HG03095 (cell line): ENCODE measurements around the gene TSR3.

Experiments
- ATAC-seq: cut with Tn5 transposase; IDR thresholded peaks from one replicate; pipeline ENCODE4 v1.9.1; 2021; ENCODE audit warnings: moderate library complexity; ENCODE audit not compliant: unreplicated experiment

The TSR3 gene

DNA sequence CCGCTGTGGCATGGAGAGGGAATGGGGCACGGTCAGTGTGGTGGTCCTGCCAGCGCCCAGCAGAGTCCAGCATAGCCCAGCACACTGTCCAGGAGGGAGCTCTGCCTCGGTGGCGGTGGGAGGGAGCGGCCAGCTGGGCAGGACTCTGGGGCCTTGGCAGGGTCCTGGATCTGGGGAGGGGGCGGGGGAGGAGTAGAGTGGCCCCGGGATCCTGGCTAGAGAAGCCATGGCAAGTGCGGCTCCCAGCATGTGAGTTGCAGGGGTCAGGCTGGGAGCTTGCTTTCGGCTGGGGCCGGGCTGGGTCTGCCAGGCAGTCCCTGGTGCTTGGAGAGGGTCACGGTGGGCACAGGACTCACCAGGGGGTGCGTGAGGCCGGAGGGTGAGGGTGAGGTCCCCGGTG, 3.9 kb upstream of the TSR3 start:
- ATAC-seq = no peak

DNA sequence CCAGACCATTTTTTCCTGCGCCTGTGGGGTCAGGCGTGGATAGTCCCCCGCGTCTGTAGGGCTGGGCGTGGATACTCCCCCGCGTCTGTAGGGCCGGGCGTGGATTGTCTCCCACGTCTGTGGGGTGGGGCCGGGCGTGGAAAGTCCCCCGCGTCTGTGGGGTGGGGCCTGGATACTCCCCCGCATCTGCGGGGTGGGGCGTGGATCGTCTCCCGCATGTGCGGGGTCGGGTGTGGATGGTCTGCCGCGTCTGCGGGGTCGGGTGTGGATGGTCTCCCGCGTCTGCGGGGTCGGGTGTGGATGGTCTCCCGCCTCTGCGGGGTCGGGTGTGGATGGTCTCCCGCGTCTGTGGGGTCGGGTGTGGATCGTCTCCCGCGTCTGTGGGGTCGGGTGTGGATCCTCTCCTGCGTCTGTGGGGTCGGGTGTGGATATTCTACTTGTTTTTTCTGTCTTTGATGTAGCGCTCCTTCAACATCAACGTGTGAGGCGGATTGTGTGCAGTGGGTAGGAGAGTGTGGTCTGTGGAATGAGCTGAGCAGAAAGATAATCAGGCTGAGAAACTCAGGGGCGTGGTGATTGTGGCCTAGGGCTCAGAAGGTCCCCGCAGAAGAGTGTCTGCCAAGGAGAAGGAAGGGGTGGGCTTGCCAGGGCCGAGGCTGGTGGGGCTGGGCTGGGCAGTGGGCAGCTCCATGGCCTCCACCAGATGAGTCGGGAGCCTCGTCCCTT, 3.3 kb upstream of the TSR3 start:
- ATAC-seq = no peak

DNA sequence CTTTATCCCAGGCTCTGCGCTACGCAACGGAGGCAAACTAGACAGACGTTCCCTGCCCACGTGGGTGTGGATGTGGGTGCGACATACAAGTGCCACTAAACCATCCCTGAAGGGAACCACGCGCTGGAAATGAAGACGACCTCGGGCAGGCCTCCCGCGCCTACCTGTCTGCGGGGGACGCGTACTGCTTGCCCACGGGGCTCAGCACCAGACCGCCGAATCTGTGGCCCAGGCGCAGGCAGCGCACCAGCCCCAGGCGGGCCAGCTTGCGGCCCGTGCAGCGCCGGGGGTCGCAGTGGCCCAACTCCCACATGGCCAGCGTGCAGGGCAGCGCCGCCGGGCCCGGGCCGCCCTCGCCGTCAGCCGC, 480 bp downstream of the TSR3 start:
- no peak for ATAC-seq

DNA sequence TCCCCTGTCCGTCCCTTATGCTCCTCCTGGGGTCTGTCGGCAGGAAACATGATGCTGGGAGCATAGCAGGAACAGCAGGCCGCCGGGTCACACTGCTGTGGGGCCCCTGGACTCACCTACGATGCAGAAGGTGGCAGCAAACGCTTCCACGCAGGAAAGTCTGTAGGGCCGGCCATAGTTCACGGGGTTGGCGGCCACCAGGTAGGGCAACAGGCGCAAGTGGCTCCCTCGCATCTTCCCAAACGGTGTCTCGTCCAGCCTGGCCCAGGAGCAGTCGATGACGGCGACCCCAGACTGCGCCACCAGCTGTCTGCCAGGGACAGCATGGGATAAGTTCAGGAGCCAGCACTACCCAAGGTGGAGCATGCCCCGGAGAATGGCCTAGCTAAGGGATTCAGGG, 987 bp downstream of the TSR3 start:
- ATAC-seq = no peak

DNA sequence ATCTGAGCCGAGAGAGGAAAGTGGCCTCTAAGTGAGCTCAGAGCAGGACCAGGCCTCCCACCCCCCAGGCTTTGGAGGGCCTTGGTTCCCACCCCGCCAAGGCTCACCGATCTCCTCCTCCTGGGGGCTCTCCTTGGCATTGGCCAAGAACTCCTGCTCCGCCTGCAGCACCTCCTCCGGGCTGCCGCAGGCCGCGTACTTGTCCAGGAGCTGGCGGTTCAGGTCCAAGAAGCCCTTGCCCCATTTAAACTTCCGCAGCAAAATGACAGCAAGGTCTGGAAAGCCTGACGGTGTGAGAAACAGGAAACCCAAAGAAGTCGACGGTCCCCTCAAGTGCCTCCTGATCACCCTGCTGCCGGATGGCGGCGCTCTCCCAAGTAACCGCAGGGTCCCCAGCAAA, 1.7 kb downstream of the TSR3 start:
- no peak for ATAC-seq

DNA sequence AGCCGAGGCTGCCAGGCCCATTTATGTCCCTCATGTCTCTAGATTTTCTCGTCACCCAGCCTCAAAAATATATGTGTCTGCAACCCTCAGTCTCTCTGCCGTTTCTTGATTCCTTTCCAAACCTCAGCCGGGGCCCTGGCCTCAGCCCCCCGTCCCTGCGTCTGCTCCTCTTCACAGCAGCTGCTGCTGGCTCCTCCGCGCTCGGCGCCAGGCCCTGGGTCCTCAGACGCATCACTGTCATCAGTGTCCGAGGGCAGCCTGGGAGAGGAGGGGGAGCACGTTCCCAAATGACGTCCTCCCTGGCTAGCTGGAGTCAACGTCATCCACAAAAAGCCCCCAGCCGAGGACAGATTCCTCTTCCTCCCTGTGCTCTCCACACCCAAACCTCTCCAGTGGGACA, 2.3 kb downstream of the TSR3 start:
- no peak for ATAC-seq

DNA sequence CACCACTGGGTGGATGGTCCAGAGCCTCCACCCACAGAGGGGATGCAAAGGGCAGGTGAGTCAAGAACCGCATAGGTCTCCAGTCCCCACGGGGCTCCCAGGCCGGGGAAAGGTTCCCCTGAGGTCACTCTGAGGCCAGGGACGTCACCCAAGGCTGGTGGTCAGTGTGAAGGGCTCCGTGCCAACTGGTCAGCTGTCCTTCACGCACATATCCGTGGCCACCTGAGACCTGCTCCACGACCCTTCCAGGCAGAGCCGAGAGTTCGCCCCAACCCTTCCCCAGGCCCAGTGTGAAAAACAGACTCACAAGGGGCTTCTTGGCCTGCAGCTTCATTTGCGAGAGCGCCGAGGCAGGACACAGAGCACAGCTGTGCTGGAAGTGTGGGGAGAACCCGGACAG, 2.8 kb downstream of the TSR3 start:
- ATAC-seq = no peak

DNA sequence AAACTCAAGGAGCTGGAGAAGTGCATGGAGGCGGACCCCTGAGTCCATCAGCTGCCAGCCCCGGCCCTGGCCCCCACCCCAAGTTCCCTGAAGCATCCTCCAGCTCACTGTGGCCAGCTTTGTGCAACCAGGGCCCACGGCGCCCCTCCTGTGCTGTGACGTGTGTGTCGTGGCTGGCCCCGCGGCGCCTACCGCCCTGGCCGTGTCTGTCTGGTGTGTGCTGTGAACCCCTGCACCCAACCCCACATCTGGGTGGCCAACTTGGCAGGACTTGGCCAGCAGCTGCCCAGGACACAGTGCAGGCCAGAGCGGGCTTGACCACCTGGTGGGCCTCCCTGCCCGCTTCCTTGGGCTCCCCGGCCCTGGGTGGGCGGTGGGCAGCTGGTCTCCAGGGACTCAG, 3.2 kb downstream of the TSR3 start:
- no peak for ATAC-seq

DNA sequence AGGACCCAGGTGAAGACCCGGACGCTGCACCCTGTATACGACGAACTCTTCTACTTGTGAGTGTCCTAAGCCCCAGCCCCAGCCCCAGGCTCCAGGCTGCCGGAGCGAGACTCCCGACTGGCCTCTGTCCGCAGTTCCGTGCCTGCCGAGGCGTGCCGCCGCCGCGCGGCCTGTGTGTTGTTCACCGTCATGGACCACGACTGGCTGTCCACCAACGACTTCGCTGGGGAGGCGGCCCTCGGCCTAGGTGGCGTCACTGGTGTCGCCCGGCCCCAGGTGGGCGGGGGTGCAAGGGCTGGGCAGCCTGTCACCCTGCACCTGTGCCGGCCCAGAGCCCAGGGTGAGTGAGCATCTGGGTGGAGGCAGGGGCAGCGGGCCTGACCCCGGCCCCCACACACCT, 3.7 kb downstream of the TSR3 start:
- no peak for ATAC-seq

DNA sequence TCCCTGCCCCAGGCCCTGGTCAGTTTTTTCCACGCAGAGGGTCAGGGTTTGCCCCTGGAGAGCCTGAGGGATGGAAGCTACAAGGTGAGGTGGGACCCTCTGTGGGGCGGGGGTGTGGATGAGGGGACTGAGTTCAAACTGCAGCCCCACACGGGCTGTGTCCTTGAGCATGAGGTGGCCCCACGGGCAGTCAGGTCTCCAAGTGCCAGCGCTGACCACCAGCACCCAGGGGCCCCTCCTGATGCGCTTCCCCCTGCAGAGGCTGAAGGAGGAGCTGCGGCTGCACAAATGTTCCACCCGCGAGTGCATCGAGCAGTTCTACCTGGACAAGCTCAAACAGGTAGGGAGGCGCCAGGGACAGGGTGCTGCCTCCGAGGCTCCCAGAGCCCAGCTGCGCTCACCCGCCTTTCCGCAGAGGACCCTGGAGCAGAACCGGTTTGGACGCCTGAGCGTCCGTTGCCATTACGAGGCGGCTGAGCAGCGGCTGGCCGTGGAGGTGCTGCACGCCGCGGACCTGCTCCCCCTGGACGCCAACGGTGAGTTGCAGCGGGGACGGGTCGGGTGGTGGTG, 4.3 kb downstream of the TSR3 start:
- ATAC-seq = no peak

DNA sequence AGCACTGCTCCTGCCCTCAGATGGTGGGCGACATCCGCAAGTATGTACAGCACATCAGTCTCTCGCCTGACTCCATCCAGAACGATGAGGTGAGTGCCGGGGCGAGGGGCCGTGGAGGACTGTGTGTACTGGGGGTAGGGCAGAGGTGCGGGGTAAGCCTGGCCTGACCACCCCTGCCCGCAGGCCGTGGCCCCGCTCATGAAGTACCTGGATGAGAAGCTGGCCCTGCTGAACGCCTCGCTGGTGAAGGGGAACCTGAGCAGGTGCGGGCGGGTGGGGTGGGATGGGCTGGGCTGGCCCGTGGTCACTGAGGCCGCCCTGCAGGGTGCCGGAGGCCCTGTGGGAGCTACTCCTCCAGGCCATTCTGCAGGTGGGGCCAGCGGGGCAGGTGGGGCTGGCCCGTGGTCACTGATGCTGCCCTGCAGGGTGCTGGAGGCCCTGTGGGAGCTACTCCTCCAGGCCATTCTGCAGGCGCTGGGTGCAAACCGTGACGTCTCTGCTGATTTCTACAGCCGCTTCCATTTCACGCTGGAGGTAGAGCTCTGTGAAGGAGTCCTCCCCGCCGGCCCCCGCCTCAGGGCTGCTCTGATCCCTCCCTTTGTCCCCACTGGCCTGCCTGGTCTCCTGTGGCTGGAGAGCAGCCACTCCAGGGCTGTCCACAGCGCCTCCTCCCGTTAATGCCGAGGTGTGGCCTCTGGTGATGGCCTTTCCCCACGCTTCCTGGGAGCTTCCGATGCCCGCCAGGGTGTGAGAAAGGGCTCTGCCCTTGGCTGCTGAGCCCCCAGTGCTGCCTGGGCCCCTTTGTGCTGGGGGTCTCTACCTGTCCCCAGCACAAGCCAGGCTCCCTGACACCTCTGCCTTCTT, 5.0 kb downstream of the TSR3 start:
- no peak for ATAC-seq

DNA sequence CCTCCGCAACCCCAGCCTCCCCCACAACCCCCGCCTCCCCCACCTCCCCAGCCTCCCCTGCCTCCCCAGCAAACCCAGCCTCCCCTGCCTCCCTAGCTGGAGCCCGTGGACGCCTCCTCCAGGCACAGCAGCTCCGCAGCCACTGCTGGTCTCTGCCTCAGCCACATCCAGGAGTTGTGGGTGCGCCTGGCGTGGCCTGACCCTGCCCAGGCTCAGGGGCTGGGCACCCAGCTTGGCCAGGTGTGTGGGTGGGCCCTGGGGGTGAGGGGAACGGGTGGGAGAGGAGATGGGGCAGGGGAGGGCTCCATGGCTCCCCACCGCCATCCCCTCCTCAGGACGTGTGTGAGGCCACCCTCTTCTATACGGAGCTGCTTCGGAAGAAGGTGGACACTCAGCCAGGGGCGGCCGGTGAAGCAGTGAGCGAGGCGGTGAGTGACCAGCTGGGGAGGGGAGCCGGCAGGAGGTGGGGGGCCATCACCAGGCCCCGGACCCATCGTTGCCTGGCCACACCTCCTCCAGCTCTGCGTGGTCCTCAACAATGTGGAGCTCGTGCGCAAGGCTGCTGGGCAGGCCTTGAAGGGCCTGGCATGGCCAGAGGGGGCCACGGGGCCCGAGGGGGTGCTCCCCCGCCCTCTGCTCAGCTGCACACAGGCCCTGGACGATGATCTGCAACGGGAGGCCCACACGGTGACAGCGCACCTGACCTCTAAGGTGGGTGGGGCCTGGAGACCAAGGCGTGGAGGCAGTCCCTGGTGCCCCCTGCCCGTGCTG, 5.8 kb downstream of the TSR3 start:
- no peak for ATAC-seq

DNA sequence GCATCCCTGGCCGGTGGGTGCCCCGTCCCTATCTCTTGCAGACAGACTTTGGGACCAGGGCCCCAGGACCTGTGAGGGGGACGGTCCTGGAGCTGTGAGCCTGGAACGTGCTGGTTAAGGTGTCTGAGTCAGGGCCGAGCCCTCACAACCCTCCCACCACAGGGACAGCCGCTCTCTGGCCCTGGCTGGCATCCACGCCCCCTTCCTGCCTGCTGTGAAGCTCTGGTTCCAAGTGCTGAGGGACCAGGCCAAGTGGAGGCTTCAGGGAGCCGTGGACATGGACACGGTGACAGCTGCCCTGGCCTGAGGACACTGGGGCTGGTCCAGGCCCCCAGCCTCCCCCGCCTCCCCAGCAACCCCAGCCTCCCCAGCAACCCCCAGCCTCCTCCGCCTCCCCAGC, 6.6 kb downstream of the TSR3 start:
- no peak for ATAC-seq

DNA sequence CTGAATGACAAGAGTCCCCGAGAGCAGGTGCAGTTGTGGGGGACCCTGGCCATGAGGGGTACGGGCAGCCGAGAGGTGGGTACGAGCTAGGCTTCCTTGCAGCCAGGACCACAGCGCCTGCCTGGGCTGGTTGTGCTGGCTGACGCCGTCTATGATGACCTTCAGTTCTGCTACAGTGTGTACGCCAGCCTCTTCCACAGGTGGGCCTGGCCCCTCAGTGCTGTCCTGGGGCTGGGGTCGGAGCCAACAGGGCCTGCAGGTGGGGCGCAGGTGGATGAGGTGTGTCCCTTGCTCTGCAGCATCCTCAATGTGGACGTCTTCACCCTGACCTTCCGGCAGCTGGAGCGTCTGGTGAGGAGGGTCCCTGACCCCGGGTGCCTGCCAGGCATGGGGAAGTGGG, 7.2 kb downstream of the TSR3 start:
- ATAC-seq = no peak

DNA sequence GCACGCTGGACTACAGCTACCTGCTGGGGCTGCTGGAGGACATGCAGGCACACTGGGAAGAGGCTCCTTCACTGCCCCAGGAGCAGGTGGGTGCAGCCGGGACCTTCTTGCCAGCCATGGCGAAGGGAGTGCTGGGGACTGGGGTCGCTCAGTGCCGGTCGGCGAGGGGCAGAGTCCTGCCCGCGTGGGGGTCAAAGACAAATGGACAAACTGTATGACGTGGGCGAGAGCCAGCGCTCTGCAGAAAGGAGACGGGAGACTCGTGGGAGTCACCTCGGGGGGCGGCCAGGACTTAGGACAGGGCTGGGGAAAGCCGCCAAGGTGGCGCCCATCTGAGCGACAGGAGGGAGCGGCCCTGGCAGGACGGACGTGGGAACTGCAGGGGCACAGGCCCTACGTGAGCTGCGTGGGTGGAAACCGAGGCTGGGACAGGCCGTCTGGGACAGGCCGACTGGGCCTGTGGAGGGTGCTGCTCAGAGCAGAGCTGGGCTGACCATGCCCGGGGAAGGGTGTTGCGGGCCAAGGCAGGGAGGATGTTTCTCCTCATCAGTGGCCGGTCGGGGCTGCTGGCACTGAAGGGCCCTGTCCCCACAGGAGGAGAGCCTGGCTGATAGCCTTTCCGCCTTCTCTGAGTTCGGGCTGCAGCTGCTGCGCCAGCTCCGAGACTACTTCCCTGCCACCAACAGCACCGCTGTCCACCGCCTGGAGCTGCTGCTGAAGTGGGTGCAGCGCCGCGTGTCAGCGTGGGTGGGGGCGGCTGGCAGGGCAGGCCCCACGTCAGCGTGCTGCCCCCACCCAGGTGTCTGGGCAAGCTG, 8.0 kb downstream of the TSR3 start:
- ATAC-seq = no peak

DNA sequence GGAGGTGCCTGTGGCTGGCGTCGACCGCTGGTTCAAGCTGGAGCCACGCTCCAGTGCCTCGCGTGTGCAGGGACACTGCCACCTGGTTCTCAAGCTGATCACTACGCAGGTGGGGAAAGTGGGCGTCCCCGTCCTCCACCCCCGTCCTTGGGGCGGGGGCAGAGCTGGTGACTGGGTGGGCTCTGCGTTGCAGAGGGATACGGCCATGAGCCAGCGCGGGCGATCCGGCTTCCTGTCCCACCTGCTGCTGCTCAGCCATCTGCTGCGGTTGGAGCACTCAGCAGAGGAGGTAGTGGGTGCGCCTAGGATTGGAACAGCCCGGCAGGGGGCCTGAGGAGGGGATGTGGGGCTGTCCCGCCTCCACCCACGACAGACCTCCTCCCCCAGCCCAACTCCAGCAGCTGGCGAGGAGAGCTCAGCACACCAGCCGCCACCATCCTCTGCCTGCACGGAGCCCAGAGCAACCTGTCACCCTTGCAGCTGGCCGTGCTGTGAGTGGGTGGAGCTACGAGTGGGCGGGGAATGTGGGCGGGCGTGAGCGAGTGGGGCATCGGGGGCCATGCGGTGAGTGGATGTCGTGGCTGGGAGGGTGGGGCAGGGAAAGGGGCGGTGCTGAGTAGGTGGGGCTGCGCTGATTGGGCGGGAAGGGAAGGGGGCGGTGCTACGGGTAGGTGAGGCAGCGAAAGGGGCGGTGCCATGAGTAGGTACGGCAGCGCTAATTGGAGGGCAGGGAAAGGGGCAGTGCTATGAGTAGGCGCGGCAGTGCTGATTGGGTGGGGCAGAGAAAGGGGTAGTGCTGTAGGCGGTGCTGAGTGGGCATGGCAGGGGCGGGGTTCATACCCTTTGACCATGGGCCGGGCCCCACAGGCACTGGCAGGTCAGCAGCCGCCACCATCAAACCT, 8.9 kb downstream of the TSR3 start:
- peak; percentile 88 for ATAC-seq

DNA sequence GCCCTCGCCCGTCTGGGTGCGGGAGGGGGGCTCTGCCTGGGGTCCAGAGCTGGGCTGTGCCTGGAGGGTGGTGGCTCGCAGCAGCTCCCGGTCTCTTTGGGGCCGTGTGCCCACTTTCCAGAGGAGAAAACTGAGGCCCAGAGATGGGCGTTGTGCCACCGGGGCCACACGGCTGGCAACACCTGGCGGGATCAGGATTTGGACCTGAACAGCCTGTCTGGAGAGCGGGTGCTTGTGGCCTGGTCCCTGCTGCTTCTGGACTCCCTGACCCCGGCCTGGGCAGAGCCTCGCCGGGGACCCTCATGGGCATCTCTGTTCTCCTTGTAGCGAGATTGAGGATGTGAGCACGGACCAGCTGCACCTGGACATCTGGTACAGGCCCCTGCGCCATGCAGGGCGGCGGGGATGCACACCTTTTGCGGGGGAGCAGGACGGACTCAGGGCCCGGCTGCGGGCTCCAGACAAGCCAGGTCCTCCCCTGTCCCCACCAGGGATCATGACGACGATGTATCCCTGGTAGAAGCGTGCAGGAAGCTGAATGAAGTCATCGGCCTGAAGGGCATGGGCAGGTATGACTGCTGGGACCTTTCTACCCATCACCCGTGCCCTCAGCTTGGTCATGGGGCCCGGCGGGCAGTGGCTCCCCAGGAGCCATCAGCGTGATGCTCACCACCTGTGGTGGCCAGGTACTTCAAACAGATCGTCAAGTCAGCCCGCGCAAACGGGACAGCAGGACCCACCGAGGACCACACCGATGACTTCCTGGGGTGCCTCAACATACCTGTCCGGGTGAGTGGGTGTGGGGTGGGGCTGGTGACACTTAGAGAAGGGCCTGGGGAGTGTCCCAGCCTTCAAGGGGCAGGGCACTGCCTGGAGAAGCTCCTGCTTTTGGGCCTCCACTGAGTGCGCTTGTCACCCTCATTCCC, 9.9 kb downstream of the TSR3 start:
- no peak for ATAC-seq

DNA sequence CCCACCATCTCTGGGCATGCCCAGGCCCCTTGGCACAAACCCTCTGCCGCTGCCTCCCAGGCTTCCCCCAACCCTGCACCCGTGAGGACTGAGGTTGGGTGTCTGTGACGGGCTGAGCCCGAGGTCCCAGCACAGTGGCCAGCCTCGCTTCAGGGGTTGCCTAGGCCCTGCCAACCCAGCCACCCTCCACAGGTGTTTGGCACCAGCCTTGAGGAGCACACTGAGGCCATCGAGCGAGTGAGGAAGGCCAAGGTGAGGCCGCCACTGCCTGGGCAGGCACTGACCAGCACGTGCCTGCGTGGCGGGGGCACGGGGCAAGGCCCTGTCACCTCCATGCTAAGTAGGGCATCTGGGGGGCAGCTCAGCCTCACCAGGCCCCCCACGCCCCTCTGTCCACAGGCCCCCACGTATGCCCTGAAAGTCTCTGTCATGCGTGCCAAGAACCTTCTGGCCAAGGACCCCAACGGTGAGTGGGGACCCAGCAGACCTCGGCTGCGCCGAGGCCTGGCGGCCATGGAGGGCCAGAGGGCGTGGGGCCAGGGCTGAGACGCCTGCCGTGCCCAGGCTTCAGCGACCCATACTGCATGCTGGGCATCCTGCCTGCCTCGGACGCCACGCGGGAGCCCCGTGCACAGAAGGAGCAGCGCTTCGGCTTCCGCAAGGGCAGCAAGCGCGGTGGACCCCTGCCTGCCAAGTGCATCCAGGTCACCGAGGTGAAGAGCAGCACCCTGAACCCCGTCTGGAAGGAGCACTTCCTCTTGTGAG, 10.8 kb downstream of the TSR3 start:
- no peak for ATAC-seq
